ENCODE results near the gene NIPSNAP2.
"Not testable (repeated sequence)": the region's sequence is repeated elsewhere in the genome, so short reads cannot be mapped to it uniquely, and the experiment has no call there.

NIPSNAP2 gene

DNA sequence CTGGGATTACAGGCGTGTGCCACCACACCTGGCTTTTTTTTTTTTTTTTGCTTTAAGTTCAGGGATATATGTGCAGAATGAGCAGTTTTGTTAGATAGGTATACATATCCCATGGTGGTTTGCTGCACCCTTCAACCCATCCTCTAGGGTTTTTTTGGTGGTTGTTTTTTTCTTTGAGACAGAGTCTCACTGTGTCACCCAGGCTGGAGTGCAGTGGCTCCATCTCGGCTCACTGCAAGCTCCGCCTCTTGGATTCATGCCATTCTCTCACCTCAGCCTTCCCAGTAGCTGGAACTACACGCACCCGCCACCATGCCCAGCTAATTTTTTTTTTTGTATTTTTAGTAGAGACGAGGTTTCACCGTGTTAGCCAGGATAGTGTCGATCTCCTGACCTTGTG, 84.4 kb downstream of the NIPSNAP2 start:
- DNase-seq = not testable (repeated sequence)

All from CD4-positive, alpha-beta T cell treated with Interleukin-21 for 1 hour (primary cell).